Peyer's patch (tissue), 4 donors: ENCODE data around the gene SLC13A2.

Source experiments
- CTCF ChIP-seq, 6 experiments: fragments of 450-650 bp in 4 of 6; fragments of 200-600 bp in 2 of 6; sonication (generic) in 1 of 6; IDR thresholded peaks; one replicate each; pipeline ENCODE4 v1.5.1; 2017 to 2019; ENCODE audit warnings: antibody characterized with exemption in 6 of 6, mild to moderate bottlenecking in 3 of 6, moderate library complexity in 1 of 6
- POLR2A ChIP-seq, 2 donors: fragments of 450-650 bp; IDR thresholded peaks; one replicate each; pipeline ENCODE4 v1.5.1; 2017; ENCODE audit warnings: antibody characterized with exemption in 2 of 2, mild to moderate bottlenecking in 2 of 2, moderate library complexity in 2 of 2

GRCh38 chr17:28514561-28515002, 41.1 kb downstream of the SLC13A2 start:
- TF ChIP-seq CTCF (IDR thresholded peaks at IDR 0.05) (no peak), POLR2A (IDR thresholded peaks at IDR 0.05) (no peak)
